Activated naive CD4-positive, alpha-beta T cell treated with anti-CD3 and anti-CD28 coated beads for 36 hours (primary cell): ENCODE data around the gene TMEM205. TPM values are rescaled to one million over a fixed set of nuclear protein-coding genes. Genes with fewer than 3 reads are reported as not detected.
"Not testable (repeated sequence)": the region's sequence is repeated elsewhere in the genome, so short reads cannot be mapped to it uniquely, and the experiment has no call there.

Experiments used
- CTCF ChIA-PET: fragments of 350-600 bp; sonication (Branson Sonifier 250); formaldehyde crosslinking; loops from one replicate; lab custom pipeline; 2021; ENCODE audit warnings: antibody characterized with exemption; lab: Charles Lee
- DNase-seq: peaks from one replicate; pipeline ENCODE4 v3.0.0-alpha.2; 2020
- H3K27ac Mint-ChIP-seq: one replicate; pipeline ENCODE4 v1.8.0; 2021; ENCODE audit warnings: mild to moderate bottlenecking, mixed read lengths
- H3K27me3 Mint-ChIP-seq: one replicate; pipeline ENCODE4 v1.8.0; 2021; ENCODE audit warnings: low read depth, mixed read lengths
- H3K36me3 Mint-ChIP-seq: one replicate; pipeline ENCODE4 v1.8.0; 2021; ENCODE audit warnings: low read depth, mixed read lengths
- H3K4me1 Mint-ChIP-seq: one replicate; pipeline ENCODE4 v1.8.0; 2021; ENCODE audit warnings: low read depth, mixed read lengths
- H3K4me3 Mint-ChIP-seq: one replicate; pipeline ENCODE4 v1.8.0; 2021; ENCODE audit warnings: mild to moderate bottlenecking, moderate library complexity, mixed read lengths
- H3K9me3 Mint-ChIP-seq: one replicate; pipeline ENCODE4 v1.8.0; 2021; ENCODE audit warnings: mixed read lengths
- intact Hi-C: fragments of 100-400 bp; cut with micrococcal nuclease; formaldehyde crosslinking; loops from one replicate; pipeline ENCODE4 v1.15.1; 2023
- total RNA-seq, 2 experiments: library from RNA; stranded (reverse); gene quantifications; one replicate each; pipeline ENCODE4 v1.2.3, GENCODE V29; 2021

TMEM205 gene
- total RNA-seq, 2 experiments from 2014 or later, result 21.4 to 24.2 TPM

DNA sequence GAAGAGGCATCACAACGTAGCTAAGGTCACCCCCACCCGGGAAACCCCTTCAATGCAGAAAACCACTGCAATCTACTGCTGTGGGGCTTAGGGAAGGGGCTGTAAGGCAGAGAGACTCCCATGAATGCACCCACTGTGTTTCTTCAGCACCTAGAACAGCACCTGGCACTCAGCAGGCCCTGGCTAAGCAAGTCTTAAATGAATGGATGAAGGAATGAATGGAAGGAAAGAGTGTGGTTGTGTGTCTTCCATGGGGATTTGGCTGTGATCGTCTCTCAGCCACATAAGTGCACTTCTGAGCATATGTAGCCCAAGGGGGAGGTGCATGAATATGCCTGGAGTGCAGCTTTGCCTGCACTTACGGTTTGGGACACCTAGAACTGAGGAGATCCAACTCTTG is 3.1 kb upstream of the TMEM205 start:
- CTCF ChIA-PET, result interaction anchor here (1.2 kb wide), 1 partner anchor 32 kb away, joined by 4 read pairs; no protein-coding TSS in a partner anchor
- Mint-ChIP-seq H3K36me3 (peaks cover 10% of the 10 kb centered on the region), H3K27ac (no peak overlapping the region), H3K4me3 (no peak overlapping the region), H3K9me3 (peaks cover 9% of the 10 kb centered on the region), H3K4me1 (peaks cover 26% of the 10 kb centered on the region), H3K27me3 (no peaks in the 10 kb centered on the region)
- DNase-seq, result no peak
- intact Hi-C loops, result no loop called here

DNA sequence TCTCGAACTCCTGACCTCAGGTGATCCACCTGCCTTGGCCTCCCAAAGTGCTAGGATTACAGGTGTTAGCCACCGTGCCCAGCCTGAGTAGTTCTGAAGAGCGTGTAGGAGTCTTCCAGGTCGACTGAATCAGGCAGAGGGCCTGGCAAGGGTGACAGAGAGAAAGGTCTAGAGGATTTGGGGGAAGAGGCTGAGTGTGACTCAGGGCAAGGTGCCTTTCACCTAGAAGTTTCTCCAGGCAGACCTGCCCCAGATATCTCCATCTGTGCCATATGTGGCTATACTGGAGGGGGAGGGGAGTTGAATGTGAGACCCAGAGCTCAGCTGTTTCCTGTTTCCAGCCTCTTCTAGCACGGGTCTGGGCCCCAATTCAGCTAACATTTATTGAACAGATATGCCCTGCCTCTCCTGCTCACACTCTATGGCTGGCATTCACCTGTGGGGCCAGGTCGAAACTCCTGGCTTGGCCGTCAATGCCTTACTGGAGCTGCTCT is 1.5 kb upstream of the TMEM205 start:
- H3K9me3 Mint-ChIP-seq, result peaks cover 9% of the 10 kb centered on the region
- CTCF ChIA-PET, result interaction anchor here (0.7 to 0.9 kb wide), 2 partner anchors 34 to 374 kb away, joined by 3 read pairs; no protein-coding TSS in a partner anchor
- H3K4me3 Mint-ChIP-seq, result peak overlapping the region; percentile 97
- H3K36me3 Mint-ChIP-seq, result peaks cover 10% of the 10 kb centered on the region
- intact Hi-C loops, result no loop called here
- H3K4me1 Mint-ChIP-seq, result peaks cover 26% of the 10 kb centered on the region
- DNase-seq, result no peak
- no peaks in the 10 kb centered on the region for H3K27me3 Mint-ChIP-seq
- H3K27ac Mint-ChIP-seq, result peak overlapping the region; percentile 24

DNA sequence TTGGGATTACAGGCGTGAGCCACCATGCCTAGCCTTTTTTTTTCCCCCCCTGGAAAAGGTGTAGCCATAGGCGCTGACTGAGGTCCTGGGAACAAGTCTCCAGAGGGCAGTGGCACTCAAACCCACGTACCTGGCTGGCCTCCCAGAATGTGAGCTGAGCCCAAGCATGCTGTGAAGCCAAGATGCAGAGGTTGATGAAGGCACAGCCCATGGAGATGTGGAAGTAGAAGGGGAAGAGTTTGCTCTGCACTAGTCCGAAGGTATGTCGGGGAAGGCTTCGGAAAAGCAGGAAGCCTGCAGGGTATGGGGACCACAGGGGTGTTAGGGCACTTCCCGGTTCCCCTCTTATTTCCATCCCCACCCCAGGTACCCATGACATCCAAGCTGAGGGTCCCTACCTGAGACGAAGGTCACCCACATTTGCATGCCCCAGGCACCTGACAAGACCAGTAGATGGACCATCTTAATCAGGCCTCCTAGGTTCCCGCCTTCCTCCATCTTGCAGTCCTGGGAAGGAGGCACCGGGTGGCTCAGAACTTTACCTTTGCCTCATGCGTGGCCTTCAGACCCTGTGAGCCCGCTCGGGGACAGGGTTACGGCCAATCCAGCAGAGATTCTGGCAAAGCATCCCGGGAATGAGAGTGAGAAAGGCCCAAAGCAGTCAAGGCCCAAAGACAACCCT is 805 bp downstream of the TMEM205 start:
- Mint-ChIP-seq H3K36me3 (peaks cover 10% of the 10 kb centered on the region), H3K27me3 (no peaks in the 10 kb centered on the region), H3K9me3 (peaks cover 9% of the 10 kb centered on the region), H3K27ac (peak overlapping the region; percentile 86), H3K4me3 (peak overlapping the region; percentile 97), H3K4me1 (peaks cover 26% of the 10 kb centered on the region)
- intact Hi-C loops, result no loop called here
- DNase-seq, result no peak
- CTCF ChIA-PET, result interaction anchor here (0.6 to 0.8 kb wide), 2 partner anchors 38 to 218 kb away, joined by 3 read pairs; no protein-coding TSS in a partner anchor

DNA sequence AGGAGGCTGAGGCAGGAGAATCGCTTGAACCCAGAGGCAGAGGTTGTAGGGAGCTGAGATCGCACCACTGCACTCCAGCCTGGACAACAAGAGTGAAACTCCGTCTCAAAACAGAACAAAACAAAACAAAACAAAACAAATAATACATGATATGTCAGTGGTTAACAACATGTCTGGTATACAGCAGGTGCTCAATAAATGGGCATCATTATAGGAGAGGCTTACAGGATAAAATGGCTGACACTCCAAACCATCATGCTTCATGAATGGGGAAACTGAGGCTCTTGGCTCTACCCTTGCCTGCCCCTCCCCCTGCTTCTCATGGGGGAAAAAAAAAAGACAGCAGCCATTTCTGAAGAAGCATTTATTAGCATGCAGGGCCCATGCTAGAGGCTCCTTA is 3.6 kb downstream of the TMEM205 start:
- H3K4me1 Mint-ChIP-seq, result peaks cover 38% of the 10 kb centered on the region

DNA sequence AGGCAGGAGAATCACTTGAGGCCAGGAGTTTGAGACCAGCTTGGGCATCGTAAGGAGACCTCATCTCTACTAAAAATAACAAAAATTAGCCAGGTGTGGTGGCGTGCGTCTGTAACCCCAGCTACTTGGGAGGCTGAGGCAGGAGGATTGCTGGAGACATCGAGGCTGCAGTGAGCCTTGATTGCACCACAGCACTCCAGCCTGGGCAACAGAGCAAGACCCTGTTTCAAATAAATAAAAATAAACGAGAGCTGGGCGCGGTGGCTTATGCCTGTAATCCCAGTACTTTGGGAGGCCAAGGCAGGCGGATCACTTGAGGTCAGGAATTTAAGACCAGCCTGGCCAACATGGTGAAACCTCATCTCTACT is 6.0 kb downstream of the TMEM205 start:
- Mint-ChIP-seq H3K4me1 (peaks cover 21% of the 10 kb centered on the region), H3K36me3 (peaks cover 15% of the 10 kb centered on the region), H3K4me3 (peak overlapping the region; percentile 79)
- H3K27me3 Mint-ChIP-seq, DNase-seq, intact Hi-C loops, H3K9me3 Mint-ChIP-seq, H3K27ac Mint-ChIP-seq: not testable (repeated sequence)
- CTCF ChIA-PET, result interaction anchor here (0.6 to 1.1 kb wide), 4 partner anchors 35 to 654 kb away, joined by 3 to 4 read pairs (median 3); no protein-coding TSS in a partner anchor

More for the DNA sequence above, 3.6 kb downstream of the TMEM205 start:
- DNase-seq, result no peak
- Mint-ChIP-seq H3K36me3 (peaks cover 2% of the 10 kb centered on the region), H3K27ac (no peak overlapping the region), H3K4me3 (no peak overlapping the region), H3K27me3 (no peaks in the 10 kb centered on the region), H3K9me3 (no peaks in the 10 kb centered on the region)
- CTCF ChIA-PET, result no interaction called here
- intact Hi-C loops, result no loop called here

DNA sequence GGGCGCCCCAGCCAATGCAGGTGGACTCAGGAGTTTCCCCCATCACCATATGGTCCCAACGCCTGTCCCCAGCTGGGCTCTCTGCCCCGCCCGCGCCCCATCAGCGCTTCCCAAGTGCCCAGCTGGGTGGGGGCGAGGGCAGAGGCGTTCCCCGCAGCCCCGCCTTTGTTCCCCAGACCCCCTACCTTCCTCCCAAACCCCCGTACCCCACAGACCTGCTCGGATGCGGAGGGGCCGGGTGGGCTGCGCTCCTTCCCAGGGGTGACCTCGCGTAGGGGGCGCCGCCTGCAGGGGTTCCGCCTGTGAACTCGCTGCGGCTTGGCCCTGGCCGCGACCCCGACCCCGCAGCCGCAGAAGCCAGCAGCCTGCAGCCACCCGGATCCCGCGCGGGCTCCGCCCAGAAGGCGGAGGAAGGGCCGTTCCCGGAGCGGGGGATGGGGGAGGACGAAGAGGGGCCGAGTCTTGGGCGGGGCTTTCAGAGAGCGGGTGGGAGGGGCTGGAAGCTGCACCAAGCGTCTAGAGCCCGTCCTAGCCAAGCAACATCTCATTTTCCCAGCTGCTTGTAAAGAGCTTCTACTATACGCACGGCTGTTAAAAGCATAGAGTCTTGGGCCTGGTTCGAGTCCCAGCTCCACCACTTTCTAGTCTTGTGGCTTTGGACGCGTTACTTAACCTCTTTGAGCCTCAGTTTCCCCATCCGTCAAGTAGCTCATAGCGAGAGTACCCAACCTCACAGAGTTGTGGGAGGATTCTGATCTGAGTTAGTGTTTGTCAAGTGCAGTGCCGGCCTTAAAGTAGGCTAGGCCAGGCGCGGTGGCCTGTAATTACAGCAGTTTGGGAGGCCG is 6.6 kb downstream of the TMEM205 start, which contains the start of gene RAB3D:
Gene RAB3D (minus strand): TSS at position 404 of the 845 bp plus-strand sequence. CDS start 2,258 bp downstream, outside the sequence.
- DNase-seq, result peak; percentile 92
- Mint-ChIP-seq H3K4me1 (peaks cover 20% of the 10 kb centered on the region), H3K27ac (no peak within 1 kb of the TSS), H3K4me3 (peak within 1 kb of the TSS; percentile 79), H3K36me3 (peaks cover 17% of the 10 kb centered on the region), H3K9me3 (no peaks in the 10 kb centered on the region), H3K27me3 (no peaks in the 10 kb centered on the region)
- intact Hi-C loops, result loop anchor here (2.0 kb wide), 1 partner anchor 15 kb away; no protein-coding TSS in a partner anchor
- CTCF ChIA-PET, result interaction anchor here (0.6 to 1.0 kb wide), 4 partner anchors 36 to 655 kb away, joined by 3 read pairs; no protein-coding TSS in a partner anchor

DNA sequence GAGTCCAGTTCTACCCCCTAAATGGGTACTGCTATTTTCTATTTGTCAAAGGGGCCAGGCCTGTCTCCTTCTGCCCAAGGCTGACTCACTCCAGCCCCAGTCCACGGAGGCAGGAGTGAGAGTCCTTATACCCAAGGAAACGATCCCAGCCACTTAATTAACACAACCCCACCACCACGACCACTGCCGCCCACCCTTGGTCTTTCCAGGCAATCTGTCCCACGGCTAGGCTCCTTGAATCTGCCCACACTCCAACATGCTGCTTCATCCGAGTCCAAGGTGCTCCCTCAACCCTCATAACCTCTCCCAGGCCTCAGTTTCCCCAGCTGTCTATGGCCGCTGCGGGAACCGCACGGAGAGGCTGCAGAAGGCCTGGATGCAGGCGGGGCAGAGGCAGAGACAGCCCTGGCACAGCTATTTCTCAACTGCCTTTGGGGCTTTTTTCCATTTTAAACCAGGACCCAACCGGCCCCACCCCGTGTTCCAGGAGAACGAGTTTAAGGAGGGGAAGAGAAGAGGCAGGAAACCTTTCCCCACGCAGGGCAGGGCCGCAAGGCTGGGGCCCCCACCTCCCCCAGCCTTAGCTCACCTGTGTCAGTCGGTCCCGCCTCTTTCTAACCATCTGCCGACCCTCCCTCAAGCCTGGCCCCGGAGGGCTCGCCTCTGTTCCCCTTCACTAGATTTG is 7.4 kb downstream of the TMEM205 start:
- intact Hi-C loops, result loop anchor here (2.0 kb wide), 1 partner anchor 14 kb away; no protein-coding TSS in a partner anchor
- Mint-ChIP-seq H3K36me3 (peaks cover 22% of the 10 kb centered on the region), H3K4me3 (peak overlapping the region; percentile 79), H3K27me3 (no peaks in the 10 kb centered on the region), H3K9me3 (no peaks in the 10 kb centered on the region), H3K4me1 (peaks cover 17% of the 10 kb centered on the region), H3K27ac (no peak overlapping the region)
- CTCF ChIA-PET, result interaction anchor here (0.7 to 1.5 kb wide), 2 partner anchors 19 to 144 kb away, joined by 3 to 4 read pairs; no protein-coding TSS in a partner anchor
- DNase-seq, result no peak

DNA sequence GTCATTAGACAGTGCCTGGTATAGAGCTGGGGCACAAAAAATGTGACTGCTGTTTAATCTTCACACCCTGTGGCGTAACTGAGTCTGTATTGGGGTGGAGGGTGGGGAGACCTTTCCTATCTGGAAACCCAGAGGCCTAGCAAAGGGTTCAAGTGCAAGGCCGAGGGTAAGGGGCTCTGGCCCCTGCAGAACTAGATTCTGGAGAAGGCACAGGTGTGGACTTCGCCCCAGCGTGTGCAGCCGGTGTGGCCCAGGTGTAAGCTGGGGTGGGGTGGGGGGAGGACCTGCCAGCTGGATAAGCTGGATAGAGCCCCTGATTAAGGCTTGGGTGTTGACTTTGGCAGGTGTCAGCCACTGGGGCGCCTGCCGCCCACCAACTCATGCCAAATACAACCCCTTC is 7.9 kb downstream of the TMEM205 start:
- peaks cover 17% of the 10 kb centered on the region for H3K4me1 Mint-ChIP-seq
- H3K27ac Mint-ChIP-seq, result no peak overlapping the region
- H3K27me3 Mint-ChIP-seq, result no peaks in the 10 kb centered on the region
- no peaks in the 10 kb centered on the region for H3K9me3 Mint-ChIP-seq
- intact Hi-C loops, result loop anchor here (2.0 kb wide), 1 partner anchor 13 kb away; no protein-coding TSS in a partner anchor
- peaks cover 22% of the 10 kb centered on the region for H3K36me3 Mint-ChIP-seq
- no peak for DNase-seq
- CTCF ChIA-PET, result interaction anchor here (0.7 to 1.5 kb wide), 2 partner anchors 19 to 144 kb away, joined by 3 to 4 read pairs; no protein-coding TSS in a partner anchor
- no peak overlapping the region for H3K4me3 Mint-ChIP-seq

DNA sequence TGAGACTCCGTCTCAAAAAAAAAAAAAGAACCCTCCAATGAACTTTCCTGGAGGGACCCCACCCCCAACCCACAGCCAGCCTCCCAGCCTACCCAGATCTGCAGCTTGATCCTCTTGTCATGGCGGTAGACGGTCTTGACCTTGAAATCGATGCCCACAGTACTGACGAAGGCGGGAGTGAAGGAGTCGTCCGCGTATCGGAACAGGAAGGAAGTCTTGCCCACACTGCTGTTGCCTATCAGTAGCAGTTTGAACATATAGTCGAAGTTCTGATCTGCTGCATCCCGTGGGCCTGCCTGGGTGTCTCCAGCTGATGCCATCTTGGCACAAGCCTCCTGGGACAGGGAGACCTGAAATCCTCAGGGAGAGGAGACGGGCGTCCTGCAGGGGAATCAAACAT is 9.0 kb downstream of the TMEM205 start:
- intact Hi-C loops, result no loop called here
- Mint-ChIP-seq H3K27me3 (no peaks in the 10 kb centered on the region), H3K36me3 (peaks cover 22% of the 10 kb centered on the region), H3K9me3 (no peaks in the 10 kb centered on the region), H3K27ac (no peak overlapping the region), H3K4me3 (no peak overlapping the region), H3K4me1 (peaks cover 17% of the 10 kb centered on the region)
- DNase-seq, result no peak
- CTCF ChIA-PET, result interaction anchor here (1.5 kb wide), 1 partner anchor 18 kb away, joined by 3 read pairs; no protein-coding TSS in a partner anchor

DNA sequence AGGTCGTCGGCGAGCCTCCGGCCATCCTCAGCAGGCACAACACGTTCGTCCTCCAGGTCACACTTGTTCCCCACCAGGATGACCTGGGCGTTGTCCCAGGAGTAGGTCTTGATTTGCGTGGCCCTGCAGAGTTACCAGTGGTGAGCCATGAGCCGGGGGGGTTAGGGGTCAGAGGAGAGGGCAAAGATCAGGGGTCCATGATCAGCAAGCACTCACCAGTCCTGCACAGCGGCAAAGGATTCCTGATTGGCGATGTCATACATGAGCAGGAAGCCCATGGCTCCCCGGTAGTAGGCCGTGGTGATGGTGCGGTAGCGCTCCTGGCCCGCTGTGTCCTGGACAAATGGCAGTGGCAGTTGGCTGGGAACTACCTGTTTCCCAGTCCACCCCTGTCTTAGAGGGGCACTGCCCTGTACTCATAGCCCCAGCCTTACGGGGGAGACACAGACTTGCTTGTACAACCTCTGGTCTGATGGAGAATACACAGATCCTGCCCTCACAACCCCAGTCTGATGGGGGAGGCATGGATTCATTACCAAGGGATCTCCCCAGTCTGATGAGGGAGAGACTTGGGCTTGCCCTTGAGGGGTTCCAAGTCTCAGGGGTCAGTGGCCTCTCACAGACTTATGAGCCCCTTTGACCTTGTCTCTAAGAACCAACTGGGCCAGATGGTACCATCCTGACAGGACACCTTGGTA is 10.5 kb downstream of the TMEM205 start:
- Mint-ChIP-seq H3K4me3 (no peak overlapping the region), H3K36me3 (peaks cover 23% of the 10 kb centered on the region), H3K4me1 (peaks cover 17% of the 10 kb centered on the region), H3K9me3 (no peaks in the 10 kb centered on the region), H3K27ac (no peak overlapping the region), H3K27me3 (no peaks in the 10 kb centered on the region)
- intact Hi-C loops, result no loop called here
- CTCF ChIA-PET, result no interaction called here
- no peak for DNase-seq

DNA sequence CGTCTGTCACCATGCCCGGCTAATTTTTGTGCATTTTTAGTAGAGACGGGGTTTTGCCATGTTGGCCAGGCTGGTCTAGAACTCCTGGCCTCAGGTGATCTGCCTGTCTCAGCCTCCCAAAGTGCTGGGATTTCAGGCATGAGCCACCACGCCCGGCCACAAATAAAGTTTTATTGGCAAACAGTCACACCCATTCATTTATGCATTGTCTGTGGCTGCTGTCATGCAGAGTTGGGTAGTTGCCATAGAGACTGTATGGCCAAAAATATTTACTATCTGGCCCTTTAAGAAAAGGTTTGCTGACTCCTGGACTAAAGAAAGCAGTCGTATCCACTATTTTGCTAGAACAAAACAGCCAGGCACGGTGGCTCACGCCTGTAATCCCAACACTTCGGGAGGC is 12.2 kb downstream of the TMEM205 start:
- H3K9me3 Mint-ChIP-seq, CTCF ChIA-PET, intact Hi-C loops, H3K4me3 Mint-ChIP-seq, H3K27me3 Mint-ChIP-seq, DNase-seq, H3K27ac Mint-ChIP-seq: not testable (repeated sequence)
- Mint-ChIP-seq H3K36me3 (peaks cover 27% of the 10 kb centered on the region), H3K4me1 (peaks cover 12% of the 10 kb centered on the region)
